ENCODE data around the gene NUAK1.

DNA sequence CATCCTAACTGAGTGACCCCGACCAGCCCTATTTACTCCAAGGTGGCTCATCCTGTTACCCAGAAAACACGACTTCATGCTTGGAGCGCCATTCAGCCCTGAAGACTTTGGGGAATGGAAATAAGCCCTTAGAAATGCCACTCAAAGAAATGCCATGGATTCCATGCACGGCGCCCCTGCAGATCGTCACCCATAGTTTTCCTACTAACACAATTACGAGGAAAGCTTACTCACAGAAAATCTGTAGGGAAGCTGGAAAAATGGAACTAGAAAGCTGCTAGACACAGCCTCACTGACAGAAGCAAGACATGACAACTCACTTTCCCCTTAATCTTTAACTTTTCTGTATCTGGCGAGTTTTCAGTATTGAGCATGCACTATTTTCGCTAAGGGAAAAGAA lies 19.5 kb downstream of the NUAK1 start:
- no peak for TF ChIP-seq EZH2 (IDR thresholded peaks at IDR 0.05; ENCODE audit: low read length, missing control alignments)
- TF ChIP-seq, protein P1, sequence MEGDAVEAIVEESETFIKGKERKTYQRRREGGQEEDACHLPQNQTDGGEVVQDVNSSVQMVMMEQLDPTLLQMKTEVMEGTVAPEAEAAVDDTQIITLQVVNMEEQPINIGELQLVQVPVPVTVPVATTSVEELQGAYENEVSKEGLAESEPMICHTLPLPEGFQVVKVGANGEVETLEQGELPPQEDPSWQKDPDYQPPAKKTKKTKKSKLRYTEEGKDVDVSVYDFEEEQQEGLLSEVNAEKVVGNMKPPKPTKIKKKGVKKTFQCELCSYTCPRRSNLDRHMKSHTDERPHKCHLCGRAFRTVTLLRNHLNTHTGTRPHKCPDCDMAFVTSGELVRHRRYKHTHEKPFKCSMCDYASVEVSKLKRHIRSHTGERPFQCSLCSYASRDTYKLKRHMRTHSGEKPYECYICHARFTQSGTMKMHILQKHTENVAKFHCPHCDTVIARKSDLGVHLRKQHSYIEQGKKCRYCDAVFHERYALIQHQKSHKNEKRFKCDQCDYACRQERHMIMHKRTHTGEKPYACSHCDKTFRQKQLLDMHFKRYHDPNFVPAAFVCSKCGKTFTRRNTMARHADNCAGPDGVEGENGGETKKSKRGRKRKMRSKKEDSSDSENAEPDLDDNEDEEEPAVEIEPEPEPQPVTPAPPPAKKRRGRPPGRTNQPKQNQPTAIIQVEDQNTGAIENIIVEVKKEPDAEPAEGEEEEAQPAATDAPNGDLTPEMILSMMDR (conservative IDR thresholded peaks at IDR 0.05 in 1 of 2, IDR thresholded peaks at IDR 0.05 in 1 of 2; ENCODE audit: low read depth in 1 of 2, low read length in 2 of 2), result no peak
